Epithelial cell of esophagus (primary cell): ENCODE data around the gene PREX1.

Experiments used
- DNase-seq: peaks from one replicate; pipeline ENCODE4 v3.0.0; 2010; ENCODE audit warnings: low read depth
- H3K4me3 ChIP-seq: 2 replicates; pipeline ENCODE4 v1.5.1; 2011; ENCODE audit warnings: mild to moderate bottlenecking, low read length, control low read depth
- CTCF ChIP-seq: IDR thresholded peaks from 2 replicates; pipeline ENCODE4 v1.5.1; 2011; ENCODE audit warnings: low read depth, mild to moderate bottlenecking, low read length, control low read depth, inconsistent platforms; ENCODE audit not compliant: insufficient read depth; ENCODE audit errors: missing control alignments

PREX1 gene

GRCh38 chr20:48769069-48769983 is 58.5 kb downstream of the PREX1 start:
- no peak for DNase-seq
- no peak for TF ChIP-seq CTCF
- no peak overlapping the region for H3K4me3 ChIP-seq

GRCh38 chr20:48766961-48767960 is 60.5 kb downstream of the PREX1 start:
- H3K4me3 ChIP-seq: no peak overlapping the region
- DNase-seq: no peak
- TF ChIP-seq CTCF: no peak

DNA sequence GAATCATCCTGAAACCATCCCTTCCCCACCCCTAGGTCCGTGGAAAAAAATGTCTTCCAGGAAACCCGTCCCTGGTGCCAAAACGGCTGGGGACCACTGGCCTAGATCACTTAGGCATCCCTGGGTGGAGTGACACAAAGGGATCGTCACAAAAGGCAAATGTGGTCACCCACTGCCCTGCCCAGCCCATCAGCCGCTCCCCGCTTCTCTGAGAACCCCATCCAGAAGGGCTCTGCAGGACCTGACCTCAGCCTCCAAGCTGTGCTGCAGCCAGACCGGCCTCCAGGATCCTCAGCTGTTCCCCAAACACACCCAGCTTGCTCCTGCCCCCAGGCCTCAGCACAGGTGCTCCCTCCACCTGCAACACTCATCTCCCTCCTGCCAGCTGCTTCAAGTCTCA is 61.6 kb downstream of the PREX1 start:
- no peak for DNase-seq
- TF ChIP-seq CTCF: no peak
- H3K4me3 ChIP-seq: no peak overlapping the region

GRCh38 chr20:48765359-48765758 is 62.4 kb downstream of the PREX1 start:
- no peak overlapping the region for H3K4me3 ChIP-seq
- no peak for TF ChIP-seq CTCF
- DNase-seq: no peak

DNA sequence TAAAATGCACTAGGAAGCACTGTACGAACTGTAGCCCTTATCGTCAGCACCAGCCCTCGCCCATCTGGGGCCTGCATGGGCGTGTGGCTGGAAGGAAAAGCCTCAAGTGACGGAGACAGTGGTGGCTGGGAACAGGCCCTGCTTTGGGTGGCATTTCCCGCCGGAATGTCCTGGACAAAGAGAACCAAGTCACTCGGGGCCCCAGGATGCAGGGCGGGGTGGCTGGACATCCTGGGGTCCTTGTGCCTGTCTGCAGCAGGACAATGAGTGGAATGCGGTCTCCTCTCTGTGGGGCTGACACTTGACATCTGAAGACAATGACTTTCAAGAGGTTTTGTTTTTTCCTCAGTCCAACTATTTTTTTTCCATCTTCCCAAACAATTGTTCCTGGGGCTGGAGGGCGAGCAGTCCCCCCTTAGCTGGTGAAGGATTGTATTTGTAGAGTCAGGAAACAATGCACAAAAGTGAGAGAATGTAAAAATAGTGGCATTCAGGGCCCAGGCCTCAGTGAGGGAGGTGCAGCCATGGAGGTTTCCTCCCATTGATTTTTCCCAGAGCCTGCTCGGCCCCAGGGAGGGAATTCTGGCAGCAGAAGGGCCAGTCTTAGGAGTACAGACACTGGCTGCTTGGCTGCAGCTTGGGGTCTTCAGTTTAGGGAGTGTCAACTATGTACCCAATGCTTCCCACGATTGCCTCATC is 64.4 kb downstream of the PREX1 start:
- TF ChIP-seq CTCF: no peak
- no peak for DNase-seq
- no peak overlapping the region for H3K4me3 ChIP-seq

DNA sequence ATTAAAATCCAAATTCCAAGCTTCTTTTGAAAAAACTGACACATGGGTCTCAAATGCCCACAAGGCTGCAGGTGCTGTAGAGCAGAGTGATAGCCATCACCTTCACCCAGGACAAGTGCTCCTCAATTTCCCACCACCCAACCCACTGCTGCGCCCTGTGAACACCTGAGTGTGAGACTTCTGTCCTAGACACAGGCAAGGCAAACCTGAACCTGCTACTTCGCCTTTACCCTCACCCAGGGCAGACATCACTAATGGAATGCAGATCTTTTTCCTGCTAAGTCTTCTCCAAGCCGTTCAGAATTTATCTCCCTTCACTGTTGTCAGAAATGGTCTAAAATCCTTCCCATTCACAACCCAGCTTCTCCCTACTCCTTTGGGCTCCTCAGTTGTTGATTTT is 65.9 kb downstream of the PREX1 start:
- no peak for DNase-seq
- no peak overlapping the region for H3K4me3 ChIP-seq
- no peak for TF ChIP-seq CTCF
